DND-41 (cell line): ENCODE measurements around the gene DUOXA2.

Source experiments
- EZH2 ChIP-seq: IDR thresholded peaks from 3 replicates; pipeline ENCODE4 v1.6.1; 2012; ENCODE audit warnings: borderline replicate concordance, low read depth, mild to moderate bottlenecking, moderate library complexity, low read length, inconsistent platforms; ENCODE audit not compliant: severe bottlenecking
- TF ChIP-seq, protein P1 (sequence below): IDR thresholded peaks from 2 replicates; pipeline ENCODE4 v1.5.1; 2012; ENCODE audit warnings: borderline replicate concordance, low read length, moderate library complexity, mild to moderate bottlenecking; ENCODE audit not compliant: poor library complexity, severe bottlenecking; ENCODE audit errors: extremely low read depth

DNA sequence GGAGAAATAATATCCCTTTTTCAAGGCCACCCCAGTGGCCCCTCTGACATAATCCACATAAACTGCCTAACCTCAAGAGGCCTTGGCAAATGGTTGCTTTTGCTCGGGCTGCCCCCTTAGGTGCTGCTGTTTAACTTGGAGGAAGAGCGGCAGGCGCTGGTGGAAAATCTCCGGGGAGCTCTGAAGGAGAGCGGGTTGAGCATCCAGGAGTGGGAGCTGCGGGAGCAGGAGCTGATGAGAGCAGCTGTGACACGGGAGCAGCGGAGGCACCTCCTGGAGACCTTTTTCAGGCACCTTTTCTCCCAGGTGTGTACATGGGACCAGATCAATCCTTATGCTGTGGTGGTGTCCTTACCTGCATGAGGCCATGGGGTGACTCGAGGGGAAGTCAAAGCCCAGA, 30.6 kb downstream of the DUOXA2 start:
- TF ChIP-seq, protein P1, sequence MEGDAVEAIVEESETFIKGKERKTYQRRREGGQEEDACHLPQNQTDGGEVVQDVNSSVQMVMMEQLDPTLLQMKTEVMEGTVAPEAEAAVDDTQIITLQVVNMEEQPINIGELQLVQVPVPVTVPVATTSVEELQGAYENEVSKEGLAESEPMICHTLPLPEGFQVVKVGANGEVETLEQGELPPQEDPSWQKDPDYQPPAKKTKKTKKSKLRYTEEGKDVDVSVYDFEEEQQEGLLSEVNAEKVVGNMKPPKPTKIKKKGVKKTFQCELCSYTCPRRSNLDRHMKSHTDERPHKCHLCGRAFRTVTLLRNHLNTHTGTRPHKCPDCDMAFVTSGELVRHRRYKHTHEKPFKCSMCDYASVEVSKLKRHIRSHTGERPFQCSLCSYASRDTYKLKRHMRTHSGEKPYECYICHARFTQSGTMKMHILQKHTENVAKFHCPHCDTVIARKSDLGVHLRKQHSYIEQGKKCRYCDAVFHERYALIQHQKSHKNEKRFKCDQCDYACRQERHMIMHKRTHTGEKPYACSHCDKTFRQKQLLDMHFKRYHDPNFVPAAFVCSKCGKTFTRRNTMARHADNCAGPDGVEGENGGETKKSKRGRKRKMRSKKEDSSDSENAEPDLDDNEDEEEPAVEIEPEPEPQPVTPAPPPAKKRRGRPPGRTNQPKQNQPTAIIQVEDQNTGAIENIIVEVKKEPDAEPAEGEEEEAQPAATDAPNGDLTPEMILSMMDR = no peak
- no peak for TF ChIP-seq EZH2
